ENCODE data around the gene PHF2. TPM values are rescaled to one million over a fixed set of nuclear protein-coding genes. Genes with fewer than 3 reads are reported as not detected.

The PHF2 gene
- total and polyA plus RNA-seq, 2 experiments from 2014 or later: 4.3 to 11.8 TPM

DNA sequence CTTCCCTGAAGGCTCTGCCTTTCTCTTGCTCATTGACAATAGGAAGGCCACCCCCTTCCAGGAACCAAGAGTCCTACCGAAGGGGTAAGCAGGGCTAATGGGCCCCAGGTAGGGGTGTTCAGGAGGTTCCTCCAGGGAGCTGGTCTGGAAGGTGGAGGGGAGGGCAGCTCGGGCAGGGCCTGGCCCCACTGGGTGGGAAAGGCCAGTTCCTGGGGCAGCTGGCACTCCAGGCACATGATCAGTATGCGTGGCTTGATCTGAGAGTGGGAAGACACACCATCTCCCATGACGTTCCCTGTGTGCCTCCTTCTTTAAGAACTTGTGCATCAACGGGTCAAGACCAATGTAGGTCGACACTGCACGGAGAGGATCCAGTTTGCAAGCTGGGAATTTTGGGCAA is 149.8 kb downstream of the PHF2 start:
- no peaks in the 10 kb centered on the region for H3K36me3 ChIP-seq (ENCODE audit: insufficient read depth)
- no peak overlapping the region for H3K27ac ChIP-seq (ENCODE audit: low read depth)
- DNase-seq (ENCODE audit: low spot score): no peak
- peaks cover 27% of the 10 kb centered on the region for H3K9me3 Mint-ChIP-seq
- no peak overlapping the region for H3K27ac Mint-ChIP-seq
- H3K4me1 Mint-ChIP-seq: no peaks in the 10 kb centered on the region
- H3K4me1 ChIP-seq (ENCODE audit: insufficient read depth): no peaks in the 10 kb centered on the region
- H3K27me3 Mint-ChIP-seq (ENCODE audit: insufficient read depth, low read depth, poor library complexity): peaks cover 11% of the 10 kb centered on the region
- H2AFZ ChIP-seq: no peak overlapping the region
- H3K4me2 ChIP-seq: no peak overlapping the region
- ATAC-seq: no peak
- no peak overlapping the region for H3K4me3 ChIP-seq
- H4K20me1 ChIP-seq (replicated peaks; ENCODE audit: insufficient read depth): no peaks in the 10 kb centered on the region
- H3K4me3 Mint-ChIP-seq: no peak overlapping the region
- no peaks in the 10 kb centered on the region for H3K9me2 ChIP-seq (ENCODE audit: insufficient read depth)
- no peaks in the 10 kb centered on the region for H3F3A ChIP-seq (replicated peaks; ENCODE audit: low read depth)
- H3K79me2 ChIP-seq (replicated peaks; ENCODE audit: insufficient read depth): no peaks in the 10 kb centered on the region
- H3K27me3 ChIP-seq (ENCODE audit: insufficient read depth): no peaks in the 10 kb centered on the region
- H3K36me3 Mint-ChIP-seq (ENCODE audit: low read depth): no peaks in the 10 kb centered on the region
- TF ChIP-seq EZH2 (IDR thresholded peaks at IDR 0.05; ENCODE audit: low read depth, unreplicated experiment) (no peak), JUNB (IDR thresholded peaks at IDR 0.05; ENCODE audit: unreplicated experiment) (no peak), POLR2AphosphoS5 (IDR thresholded peaks at IDR 0.05; ENCODE audit: low read depth) (no peak), NANOG (IDR thresholded peaks at IDR 0.05; ENCODE audit: borderline replicate concordance) (no peak), STAT1 (IDR thresholded peaks at IDR 0.05; ENCODE audit: unreplicated experiment) (no peak), CREB1 (CRISPR knock-in tag; IDR thresholded peaks at IDR 0.05; ENCODE audit: low read depth) (no peak), ZNF114 (CRISPR knock-in tag; IDR thresholded peaks at IDR 0.05) (no peak), EZH2phosphoT487 (IDR thresholded peaks at IDR 0.05; ENCODE audit: unreplicated experiment) (no peak), ZNF331 (CRISPR knock-in tag; IDR thresholded peaks at IDR 0.05; ENCODE audit: low read depth) (no peak)
- TF ChIP-seq, protein P1, sequence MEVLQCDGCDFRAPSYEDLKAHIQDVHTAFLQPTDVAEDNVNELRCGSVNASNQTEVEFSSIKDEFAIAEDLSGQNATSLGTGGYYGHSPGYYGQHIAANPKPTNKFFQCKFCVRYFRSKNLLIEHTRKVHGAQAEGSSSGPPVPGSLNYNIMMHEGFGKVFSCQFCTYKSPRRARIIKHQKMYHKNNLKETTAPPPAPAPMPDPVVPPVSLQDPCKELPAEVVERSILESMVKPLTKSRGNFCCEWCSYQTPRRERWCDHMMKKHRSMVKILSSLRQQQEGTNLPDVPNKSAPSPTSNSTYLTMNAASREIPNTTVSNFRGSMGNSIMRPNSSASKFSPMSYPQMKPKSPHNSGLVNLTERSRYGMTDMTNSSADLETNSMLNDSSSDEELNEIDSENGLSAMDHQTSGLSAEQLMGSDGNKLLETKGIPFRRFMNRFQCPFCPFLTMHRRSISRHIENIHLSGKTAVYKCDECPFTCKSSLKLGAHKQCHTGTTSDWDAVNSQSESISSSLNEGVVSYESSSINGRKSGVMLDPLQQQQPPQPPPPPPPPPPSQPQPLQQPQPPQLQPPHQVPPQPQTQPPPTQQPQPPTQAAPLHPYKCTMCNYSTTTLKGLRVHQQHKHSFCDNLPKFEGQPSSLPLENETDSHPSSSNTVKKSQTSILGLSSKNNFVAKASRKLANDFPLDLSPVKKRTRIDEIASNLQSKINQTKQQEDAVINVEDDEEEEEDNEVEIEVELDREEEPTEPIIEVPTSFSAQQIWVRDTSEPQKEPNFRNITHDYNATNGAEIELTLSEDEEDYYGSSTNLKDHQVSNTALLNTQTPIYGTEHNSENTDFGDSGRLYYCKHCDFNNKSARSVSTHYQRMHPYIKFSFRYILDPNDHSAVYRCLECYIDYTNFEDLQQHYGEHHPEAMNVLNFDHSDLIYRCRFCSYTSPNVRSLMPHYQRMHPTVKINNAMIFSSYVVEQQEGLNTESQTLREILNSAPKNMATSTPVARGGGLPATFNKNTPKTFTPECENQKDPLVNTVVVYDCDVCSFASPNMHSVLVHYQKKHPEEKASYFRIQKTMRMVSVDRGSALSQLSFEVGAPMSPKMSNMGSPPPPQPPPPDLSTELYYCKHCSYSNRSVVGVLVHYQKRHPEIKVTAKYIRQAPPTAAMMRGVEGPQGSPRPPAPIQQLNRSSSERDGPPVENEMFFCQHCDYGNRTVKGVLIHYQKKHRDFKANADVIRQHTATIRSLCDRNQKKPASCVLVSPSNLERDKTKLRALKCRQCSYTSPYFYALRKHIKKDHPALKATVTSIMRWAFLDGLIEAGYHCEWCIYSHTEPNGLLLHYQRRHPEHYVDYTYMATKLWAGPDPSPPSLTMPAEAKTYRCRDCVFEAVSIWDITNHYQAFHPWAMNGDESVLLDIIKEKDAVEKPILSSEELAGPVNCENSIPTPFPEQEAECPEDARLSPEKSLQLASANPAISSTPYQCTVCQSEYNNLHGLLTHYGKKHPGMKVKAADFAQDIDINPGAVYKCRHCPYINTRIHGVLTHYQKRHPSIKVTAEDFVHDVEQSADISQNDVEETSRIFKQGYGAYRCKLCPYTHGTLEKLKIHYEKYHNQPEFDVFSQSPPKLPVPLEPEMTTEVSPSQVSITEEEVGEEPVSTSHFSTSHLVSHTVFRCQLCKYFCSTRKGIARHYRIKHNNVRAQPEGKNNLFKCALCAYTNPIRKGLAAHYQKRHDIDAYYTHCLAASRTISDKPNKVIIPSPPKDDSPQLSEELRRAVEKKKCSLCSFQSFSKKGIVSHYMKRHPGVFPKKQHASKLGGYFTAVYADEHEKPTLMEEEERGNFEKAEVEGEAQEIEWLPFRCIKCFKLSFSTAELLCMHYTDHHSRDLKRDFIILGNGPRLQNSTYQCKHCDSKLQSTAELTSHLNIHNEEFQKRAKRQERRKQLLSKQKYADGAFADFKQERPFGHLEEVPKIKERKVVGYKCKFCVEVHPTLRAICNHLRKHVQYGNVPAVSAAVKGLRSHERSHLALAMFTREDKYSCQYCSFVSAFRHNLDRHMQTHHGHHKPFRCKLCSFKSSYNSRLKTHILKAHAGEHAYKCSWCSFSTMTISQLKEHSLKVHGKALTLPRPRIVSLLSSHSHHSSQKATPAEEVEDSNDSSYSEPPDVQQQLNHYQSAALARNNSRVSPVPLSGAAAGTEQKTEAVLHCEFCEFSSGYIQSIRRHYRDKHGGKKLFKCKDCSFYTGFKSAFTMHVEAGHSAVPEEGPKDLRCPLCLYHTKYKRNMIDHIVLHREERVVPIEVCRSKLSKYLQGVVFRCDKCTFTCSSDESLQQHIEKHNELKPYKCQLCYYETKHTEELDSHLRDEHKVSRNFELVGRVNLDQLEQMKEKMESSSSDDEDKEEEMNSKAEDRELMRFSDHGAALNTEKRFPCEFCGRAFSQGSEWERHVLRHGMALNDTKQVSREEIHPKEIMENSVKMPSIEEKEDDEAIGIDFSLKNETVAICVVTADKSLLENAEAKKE (CRISPR knock-in tag; IDR thresholded peaks at IDR 0.05): no peak
- TF ChIP-seq, protein P2, sequence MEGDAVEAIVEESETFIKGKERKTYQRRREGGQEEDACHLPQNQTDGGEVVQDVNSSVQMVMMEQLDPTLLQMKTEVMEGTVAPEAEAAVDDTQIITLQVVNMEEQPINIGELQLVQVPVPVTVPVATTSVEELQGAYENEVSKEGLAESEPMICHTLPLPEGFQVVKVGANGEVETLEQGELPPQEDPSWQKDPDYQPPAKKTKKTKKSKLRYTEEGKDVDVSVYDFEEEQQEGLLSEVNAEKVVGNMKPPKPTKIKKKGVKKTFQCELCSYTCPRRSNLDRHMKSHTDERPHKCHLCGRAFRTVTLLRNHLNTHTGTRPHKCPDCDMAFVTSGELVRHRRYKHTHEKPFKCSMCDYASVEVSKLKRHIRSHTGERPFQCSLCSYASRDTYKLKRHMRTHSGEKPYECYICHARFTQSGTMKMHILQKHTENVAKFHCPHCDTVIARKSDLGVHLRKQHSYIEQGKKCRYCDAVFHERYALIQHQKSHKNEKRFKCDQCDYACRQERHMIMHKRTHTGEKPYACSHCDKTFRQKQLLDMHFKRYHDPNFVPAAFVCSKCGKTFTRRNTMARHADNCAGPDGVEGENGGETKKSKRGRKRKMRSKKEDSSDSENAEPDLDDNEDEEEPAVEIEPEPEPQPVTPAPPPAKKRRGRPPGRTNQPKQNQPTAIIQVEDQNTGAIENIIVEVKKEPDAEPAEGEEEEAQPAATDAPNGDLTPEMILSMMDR (conservative IDR thresholded peaks at IDR 0.05; ENCODE audit: low read depth in 2 of 2): no peak
- TF ChIP-seq, protein P3, sequence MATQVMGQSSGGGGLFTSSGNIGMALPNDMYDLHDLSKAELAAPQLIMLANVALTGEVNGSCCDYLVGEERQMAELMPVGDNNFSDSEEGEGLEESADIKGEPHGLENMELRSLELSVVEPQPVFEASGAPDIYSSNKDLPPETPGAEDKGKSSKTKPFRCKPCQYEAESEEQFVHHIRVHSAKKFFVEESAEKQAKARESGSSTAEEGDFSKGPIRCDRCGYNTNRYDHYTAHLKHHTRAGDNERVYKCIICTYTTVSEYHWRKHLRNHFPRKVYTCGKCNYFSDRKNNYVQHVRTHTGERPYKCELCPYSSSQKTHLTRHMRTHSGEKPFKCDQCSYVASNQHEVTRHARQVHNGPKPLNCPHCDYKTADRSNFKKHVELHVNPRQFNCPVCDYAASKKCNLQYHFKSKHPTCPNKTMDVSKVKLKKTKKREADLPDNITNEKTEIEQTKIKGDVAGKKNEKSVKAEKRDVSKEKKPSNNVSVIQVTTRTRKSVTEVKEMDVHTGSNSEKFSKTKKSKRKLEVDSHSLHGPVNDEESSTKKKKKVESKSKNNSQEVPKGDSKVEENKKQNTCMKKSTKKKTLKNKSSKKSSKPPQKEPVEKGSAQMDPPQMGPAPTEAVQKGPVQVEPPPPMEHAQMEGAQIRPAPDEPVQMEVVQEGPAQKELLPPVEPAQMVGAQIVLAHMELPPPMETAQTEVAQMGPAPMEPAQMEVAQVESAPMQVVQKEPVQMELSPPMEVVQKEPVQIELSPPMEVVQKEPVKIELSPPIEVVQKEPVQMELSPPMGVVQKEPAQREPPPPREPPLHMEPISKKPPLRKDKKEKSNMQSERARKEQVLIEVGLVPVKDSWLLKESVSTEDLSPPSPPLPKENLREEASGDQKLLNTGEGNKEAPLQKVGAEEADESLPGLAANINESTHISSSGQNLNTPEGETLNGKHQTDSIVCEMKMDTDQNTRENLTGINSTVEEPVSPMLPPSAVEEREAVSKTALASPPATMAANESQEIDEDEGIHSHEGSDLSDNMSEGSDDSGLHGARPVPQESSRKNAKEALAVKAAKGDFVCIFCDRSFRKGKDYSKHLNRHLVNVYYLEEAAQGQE (IDR thresholded peaks at IDR 0.05; ENCODE audit: unreplicated experiment): no peak
- TF ChIP-seq, protein P4, sequence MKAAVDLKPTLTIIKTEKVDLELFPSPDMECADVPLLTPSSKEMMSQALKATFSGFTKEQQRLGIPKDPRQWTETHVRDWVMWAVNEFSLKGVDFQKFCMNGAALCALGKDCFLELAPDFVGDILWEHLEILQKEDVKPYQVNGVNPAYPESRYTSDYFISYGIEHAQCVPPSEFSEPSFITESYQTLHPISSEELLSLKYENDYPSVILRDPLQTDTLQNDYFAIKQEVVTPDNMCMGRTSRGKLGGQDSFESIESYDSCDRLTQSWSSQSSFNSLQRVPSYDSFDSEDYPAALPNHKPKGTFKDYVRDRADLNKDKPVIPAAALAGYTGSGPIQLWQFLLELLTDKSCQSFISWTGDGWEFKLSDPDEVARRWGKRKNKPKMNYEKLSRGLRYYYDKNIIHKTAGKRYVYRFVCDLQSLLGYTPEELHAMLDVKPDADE (IDR thresholded peaks at IDR 0.05): no peak
